Stromal cell of bone marrow (primary cell): ENCODE results near the gene PTPN4.

ENCODE experiments used
- DNase-seq: peaks from one replicate; pipeline ENCODE4 v3.0.0-alpha.2; 2012; ENCODE audit warnings: low read depth

Gene PTPN4

GRCh38 chr2:119859528-119859927 is 99.8 kb downstream of the PTPN4 start:
- no peak for DNase-seq

- no peak for DNase-seq
These were observed 101.2 kb downstream of the PTPN4 start for GRCh38 chr2:119860924-119861323.

DNA sequence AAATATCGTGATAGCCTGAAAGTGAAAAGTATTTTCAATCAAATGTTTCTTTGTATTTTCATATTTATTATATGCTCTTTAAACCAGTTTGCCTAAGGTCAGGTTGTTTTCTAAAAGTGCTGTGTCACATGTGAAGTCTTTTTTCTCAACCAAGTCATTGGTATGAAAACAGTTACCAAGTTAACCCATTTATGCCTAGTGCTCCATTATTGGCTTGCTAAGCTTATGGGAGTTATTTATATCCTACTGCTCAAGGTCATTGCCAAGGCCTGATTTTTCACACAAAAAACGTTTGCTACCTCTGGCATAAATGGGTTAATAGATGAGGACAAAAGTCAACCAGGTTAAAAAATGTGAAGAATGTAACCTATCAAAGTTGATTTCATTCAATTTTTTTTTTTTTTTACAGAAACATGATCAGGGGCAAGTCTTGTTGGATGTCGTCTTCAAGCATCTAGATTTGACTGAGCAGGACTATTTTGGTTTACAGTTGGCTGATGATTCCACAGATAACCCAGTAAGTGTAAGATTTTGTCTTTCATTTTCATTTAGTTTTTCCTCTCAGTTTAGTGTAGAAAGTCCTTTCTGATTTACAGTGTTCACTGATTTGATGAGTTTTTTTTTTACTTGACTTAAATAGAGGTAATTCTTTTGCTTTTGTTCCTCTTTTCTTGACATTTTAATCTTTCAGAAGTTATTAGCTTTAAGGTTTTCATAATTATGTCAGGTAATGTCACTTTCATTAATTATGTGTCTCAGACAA is 102.6 kb downstream of the PTPN4 start:
- no peak for DNase-seq

GRCh38 chr2:119864318-119864717 is 104.6 kb downstream of the PTPN4 start:
- DNase-seq, result no peak

- no peak for DNase-seq
These were observed 112.0 kb downstream of the PTPN4 start for GRCh38 chr2:119871725-119872124.

GRCh38 chr2:119873350-119874315 is 113.9 kb downstream of the PTPN4 start:
- no peak for DNase-seq

GRCh38 chr2:119879502-119879901 is 119.8 kb downstream of the PTPN4 start:
- DNase-seq, result no peak

- DNase-seq, result peak; percentile 60
These were observed 129.0 kb downstream of the PTPN4 start for GRCh38 chr2:119888680-119889079.

DNA sequence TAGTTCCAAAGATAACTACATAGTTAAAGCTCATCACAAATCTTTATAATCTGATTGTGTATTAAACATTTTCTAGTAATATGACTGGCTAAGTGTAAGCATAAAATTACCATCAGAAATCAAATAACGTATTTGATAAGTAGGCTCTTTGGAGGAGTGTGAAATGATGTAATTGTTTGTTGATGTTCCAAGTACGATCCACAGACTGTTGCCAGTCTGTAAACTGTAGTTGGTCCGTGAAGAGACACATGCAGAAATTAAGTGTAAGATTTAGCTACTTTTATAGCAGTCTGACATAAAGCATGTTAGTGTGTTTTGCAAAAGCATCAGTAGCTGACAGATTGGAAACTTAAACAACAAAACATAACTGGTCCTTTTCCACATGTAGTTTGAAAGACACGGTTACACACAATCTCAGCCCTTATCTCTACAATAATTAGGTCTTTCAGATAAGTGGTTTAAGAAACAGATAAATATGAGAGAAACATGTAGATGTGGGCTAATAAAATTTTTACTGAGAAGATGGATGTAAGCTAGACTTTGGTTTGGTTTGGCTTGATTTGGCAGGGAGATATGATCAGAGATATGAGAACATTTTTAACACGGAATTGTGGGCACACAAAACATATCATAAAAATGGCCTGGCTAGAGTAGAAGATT is 138.1 kb downstream of the PTPN4 start:
- no peak for DNase-seq

- DNase-seq, result no peak
These were observed 141.3 kb downstream of the PTPN4 start for GRCh38 chr2:119901013-119901412.

DNA sequence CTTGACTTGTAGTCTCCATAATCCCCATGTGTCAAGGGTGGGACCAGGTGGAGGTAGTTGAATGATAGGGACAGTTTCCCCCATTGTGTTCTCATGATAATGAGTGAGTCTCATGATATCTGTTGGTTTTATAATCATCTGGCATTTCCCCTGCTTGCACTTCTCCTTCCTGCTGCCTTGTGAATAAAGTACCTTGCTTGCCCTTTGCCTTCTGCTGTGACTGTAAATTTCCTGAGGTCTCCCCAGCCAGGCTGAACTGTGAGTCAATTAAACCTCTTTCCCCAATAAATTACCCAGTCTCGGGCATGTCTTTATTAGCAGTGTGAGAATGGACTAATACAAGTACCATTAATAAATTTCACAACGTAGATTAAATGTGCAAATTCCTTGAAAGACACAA is 150.8 kb downstream of the PTPN4 start:
- no peak for DNase-seq

DNA sequence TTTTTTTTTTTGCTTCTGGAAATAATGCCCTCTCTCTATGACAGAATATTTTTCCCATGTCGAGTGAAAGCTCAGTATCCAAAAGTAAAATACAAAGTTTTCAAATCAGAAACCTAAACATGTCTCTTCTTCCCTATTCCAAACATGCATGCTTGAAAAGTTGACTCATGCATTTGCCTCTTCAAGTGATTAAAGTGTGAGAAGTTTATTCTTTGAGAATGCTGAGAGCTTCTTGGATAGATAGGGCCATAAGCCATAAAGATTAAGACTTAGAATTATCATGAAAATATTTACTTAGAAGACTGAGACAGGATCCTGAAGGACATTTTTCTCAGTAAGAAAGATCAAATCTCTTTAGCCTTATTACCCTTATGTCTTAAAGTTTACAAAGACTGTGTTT is 154.5 kb downstream of the PTPN4 start:
- DNase-seq, result no peak

DNA sequence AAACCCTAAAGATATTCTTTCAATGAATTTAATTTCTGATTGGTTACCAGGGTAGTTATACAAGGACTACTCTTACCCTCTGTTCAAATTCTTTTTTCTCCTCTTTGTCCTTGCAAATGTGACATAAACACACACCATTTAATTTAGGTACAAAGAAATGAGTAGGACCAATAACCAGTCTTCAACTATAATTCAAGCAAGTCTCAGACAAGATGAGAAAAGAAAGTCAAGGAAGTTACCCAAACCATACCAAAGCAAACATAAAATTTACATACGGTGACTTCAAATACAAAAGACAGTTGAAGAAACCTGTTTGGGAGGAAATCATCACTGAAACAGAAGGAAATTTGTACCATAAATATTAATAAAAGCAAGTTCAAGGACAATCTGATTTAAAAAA is 162.1 kb downstream of the PTPN4 start:
- no peak for DNase-seq

- no peak for DNase-seq
These were observed 163.0 kb downstream of the PTPN4 start for GRCh38 chr2:119922699-119923098.

GRCh38 chr2:119929537-119929936 is 169.8 kb downstream of the PTPN4 start:
- no peak for DNase-seq

DNA sequence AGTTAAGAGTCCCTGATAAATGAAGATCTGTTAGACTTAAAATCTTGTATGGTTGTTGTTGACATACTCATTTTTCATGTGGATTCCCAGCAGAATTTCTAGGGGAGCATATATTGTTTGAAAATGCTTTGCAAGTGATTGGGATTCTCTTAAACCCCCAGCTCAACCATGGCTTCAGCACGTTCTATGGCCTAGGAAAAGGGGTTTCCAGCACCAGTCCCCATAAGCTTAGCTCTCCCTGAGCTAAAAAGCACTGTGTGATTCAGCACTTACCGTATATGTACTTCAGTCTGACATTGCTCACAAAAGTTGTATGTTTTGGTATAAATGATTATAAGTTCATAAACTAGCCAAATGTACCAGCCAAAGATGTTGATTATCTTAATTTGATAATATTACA is 173.1 kb downstream of the PTPN4 start:
- DNase-seq, result no peak

- DNase-seq, result no peak
These were observed 174.6 kb downstream of the PTPN4 start for GRCh38 chr2:119934319-119934718.

DNA sequence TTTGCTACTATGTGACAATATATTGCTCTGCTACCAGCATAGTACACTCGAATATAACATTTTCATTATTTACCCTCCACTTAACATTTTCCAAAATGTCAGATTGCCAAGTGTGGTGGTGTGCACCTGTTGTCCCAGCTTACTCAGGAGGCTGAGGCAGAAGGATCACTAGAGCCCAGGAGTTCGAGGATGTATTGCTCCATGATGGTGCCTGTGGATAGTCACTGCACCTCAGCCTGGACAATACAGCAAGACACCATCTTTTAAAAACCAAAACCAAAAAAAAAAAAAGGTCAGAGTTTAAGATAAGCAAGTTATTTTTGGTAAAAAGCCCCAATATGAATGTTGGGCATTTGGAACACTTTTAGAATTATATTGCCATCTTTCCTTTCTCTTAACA is 178.0 kb downstream of the PTPN4 start:
- no peak for DNase-seq

DNA sequence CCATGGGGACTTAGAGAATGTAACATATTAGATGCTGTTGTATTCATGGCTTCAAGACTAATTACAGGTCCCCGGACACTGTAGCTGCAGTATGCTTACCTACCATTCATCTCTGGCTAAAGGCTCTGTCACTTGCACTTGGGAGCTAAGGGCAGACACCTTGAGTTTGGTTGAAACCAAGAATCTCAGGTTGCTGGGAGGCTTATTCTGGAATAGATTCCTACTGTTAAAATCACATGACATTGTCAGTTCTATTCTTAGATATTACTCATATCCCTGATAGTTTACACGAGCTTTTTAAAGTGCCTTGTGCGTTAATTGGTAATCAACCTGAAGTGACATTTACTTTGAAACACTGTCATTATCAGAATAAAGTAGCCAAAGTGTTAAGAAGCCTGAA is 180.2 kb downstream of the PTPN4 start:
- no peak for DNase-seq

DNA sequence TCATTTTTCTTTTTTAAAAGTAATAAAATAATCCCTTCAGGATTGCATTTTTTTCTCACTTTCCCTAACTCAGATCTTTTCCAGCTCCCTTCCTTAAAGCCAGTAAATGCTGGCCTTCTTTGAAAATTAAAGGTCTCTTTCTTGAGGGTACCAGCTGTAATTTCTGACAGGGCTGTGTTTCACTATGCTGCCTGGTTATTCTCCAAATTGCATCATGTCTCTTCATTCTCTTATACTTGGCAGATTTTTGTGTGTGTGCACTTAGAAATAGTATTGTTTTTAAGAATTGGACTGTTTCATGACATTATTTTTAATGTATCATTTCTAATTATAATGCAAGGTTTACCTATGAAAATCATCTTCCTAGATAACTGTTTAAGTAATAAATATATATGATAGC is 181.1 kb downstream of the PTPN4 start:
- no peak for DNase-seq

- DNase-seq, result no peak
These were observed 181.7 kb downstream of the PTPN4 start for GRCh38 chr2:119941388-119941787.

DNA sequence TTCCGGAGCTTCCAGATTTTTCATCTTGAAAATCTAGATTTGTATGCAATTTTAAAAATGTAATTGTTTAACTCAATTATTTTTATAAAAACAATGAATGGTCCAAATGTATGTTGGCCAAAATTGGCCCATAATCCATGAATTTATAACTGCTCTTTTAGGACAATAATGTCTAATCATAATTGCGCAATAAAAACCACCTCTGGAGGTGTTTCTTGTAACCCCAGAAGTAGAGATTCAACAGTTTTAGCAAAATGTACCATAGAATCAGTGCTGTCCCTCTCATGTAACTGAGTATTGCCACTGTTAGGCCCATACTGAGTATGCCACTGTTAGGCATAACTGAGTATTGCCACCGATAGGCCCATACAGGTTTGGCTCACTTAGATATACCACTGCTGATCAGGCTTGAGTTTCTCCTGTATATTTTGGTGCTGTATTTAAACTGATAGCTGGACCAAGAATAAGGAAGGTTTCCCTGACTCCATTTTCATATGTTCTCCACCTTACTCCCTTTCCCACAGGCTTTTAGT is 182.3 kb downstream of the PTPN4 start:
- DNase-seq, result no peak
